SK-N-SH (cell line): ENCODE measurements around the gene KIAA0232. TPM values are rescaled to one million over a fixed set of nuclear protein-coding genes. Genes with fewer than 3 reads are reported as not detected.

Source experiments
- CTCF ChIA-PET: fragments of 300-600, 350-600 bp; formaldehyde crosslinking; extraction: SDS; loops from one replicate; lab custom pipeline; 2021; lab: Yijun Ruan, JAX
- POLR2A ChIA-PET: fragments of 350-600 bp; sonication (Branson Sonifier 250); formaldehyde crosslinking; extraction: SDS; loops from one replicate; lab custom pipeline; 2020; ENCODE audit warnings: antibody characterized with exemption, inconsistent platforms; lab: Yijun Ruan, JAX
- DNase-seq: peaks from one replicate; pipeline ENCODE4 v3.0.0; 2012
- H2AFZ ChIP-seq: fragments of 200-600 bp; sonication (generic); 2 replicates; pipeline ENCODE4 v1.8.1; 2016; ENCODE audit warnings: antibody characterized with exemption, mild to moderate bottlenecking, low read depth
- H3F3A ChIP-seq: fragments of 200-600 bp; sonication (generic); replicated peaks from 2 replicates; pipeline ENCODE3; 2016; ENCODE audit warnings: antibody characterized with exemption, mild to moderate bottlenecking; ENCODE audit not compliant: insufficient read depth
- H3K27ac ChIP-seq, 2 experiments: fragments of 200-500 bp in 1 of 2; fragments of 200-600 bp in 1 of 2; sonication (Bioruptor generic) in 1 of 2; sonication (generic), shearing (Covaris generic) in 1 of 2; 2 replicates each; pipeline versions ENCODE4 v1.5.1 to v1.6.1; 2014 to 2016; ENCODE audit warnings: low read depth in 2 of 2, inconsistent platforms in 1 of 2, low read length in 1 of 2, mild to moderate bottlenecking in 1 of 2, mixed read lengths in 1 of 2
- H3K27me3 ChIP-seq: fragments of 200-600 bp; sonication (generic), shearing (Covaris generic); 2 replicates; pipeline ENCODE4 v1.6.1; 2016; ENCODE audit warnings: mixed run types; ENCODE audit not compliant: insufficient read depth
- H3K36me3 ChIP-seq, 2 experiments: fragments of 200-500 bp in 1 of 2; fragments of 200-600 bp in 1 of 2; sonication (Bioruptor generic) in 1 of 2; sonication (generic) in 1 of 2; replicated peaks in 1 of 2; 2 replicates each; pipeline versions ENCODE3 to v1.5.1; 2014 to 2016; ENCODE audit warnings: low read length in 1 of 2, mild to moderate bottlenecking in 1 of 2; ENCODE audit not compliant: insufficient read depth in 2 of 2, control insufficient read depth in 1 of 2
- H3K4me1 ChIP-seq, 2 experiments: fragments of 200-500 bp in 1 of 2; fragments of 200-600 bp in 1 of 2; sonication (Bioruptor generic) in 1 of 2; sonication (generic), shearing (Covaris generic) in 1 of 2; 2 replicates each; pipeline versions ENCODE4 v1.5.1 to v1.6.1; 2014 to 2016; ENCODE audit warnings: low read depth in 1 of 2, low read length in 1 of 2, mixed run types in 1 of 2; ENCODE audit not compliant: insufficient read depth in 2 of 2, control insufficient read depth in 1 of 2
- H3K4me2 ChIP-seq: fragments of 200-600 bp; sonication (generic), shearing (Covaris generic); 2 replicates; pipeline ENCODE4 v1.6.1; 2017; ENCODE audit warnings: mixed run types
- H3K4me3 ChIP-seq, 2 experiments: fragments of 200-500 bp in 1 of 2; fragments of 200-600 bp in 1 of 2; sonication (Bioruptor generic) in 1 of 2; sonication (generic), shearing (Covaris generic) in 1 of 2; 2 replicates each; pipeline versions ENCODE4 v1.5.1 to v1.8.1; 2014 to 2016; ENCODE audit warnings: low read depth in 2 of 2, inconsistent platforms in 1 of 2, low read length in 1 of 2, mild to moderate bottlenecking in 1 of 2, mixed read lengths in 1 of 2, moderate library complexity in 1 of 2
- H3K79me2 ChIP-seq: fragments of 200-600 bp; sonication (generic); 2 replicates; pipeline ENCODE4 v1.8.1; 2017; ENCODE audit warnings: mild to moderate bottlenecking; ENCODE audit not compliant: insufficient read depth
- H3K9ac ChIP-seq: fragments of 200-600 bp; sonication (generic); 2 replicates; pipeline ENCODE4 v1.6.1; 2017; ENCODE audit warnings: mixed run types
- H3K9me2 ChIP-seq: fragments of 200-600 bp; sonication (generic); 2 replicates; pipeline ENCODE4 v1.6.1; 2017; ENCODE audit warnings: mixed run types
- H3K9me3 ChIP-seq: fragments of 200-600 bp; sonication (generic); 2 replicates; pipeline ENCODE4 v1.6.1; 2017; ENCODE audit warnings: mixed run types, mild to moderate bottlenecking, moderate library complexity
- H4K20me1 ChIP-seq: fragments of 200-600 bp; sonication (generic); 2 replicates; pipeline ENCODE4 v1.6.1; 2017; ENCODE audit warnings: mild to moderate bottlenecking, mixed run types; ENCODE audit not compliant: insufficient read depth
- CHD2 ChIP-seq: fragments of 150-350 bp; IDR thresholded peaks from 2 replicates; pipeline ENCODE4 v1.6.1; 2018; ENCODE audit warnings: low read length; ENCODE audit not compliant: partially characterized antibody
- CTCF ChIP-seq: fragments of 200-600 bp; sonication (generic); IDR thresholded peaks from 2 replicates; pipeline ENCODE4 v1.6.1; 2017; ENCODE audit warnings: antibody characterized with exemption, mild to moderate bottlenecking, moderate library complexity
- ELF1 ChIP-seq: IDR thresholded peaks from 2 replicates; pipeline ENCODE4 v1.4.0; 2012
- EP300 ChIP-seq, 2 experiments: IDR thresholded peaks; 2 replicates each; pipeline versions ENCODE4 v1.4.0 to v1.6.1; 2012; ENCODE audit warnings: borderline replicate concordance in 1 of 2, low read depth in 1 of 2, low read length in 1 of 2
- EZH2phosphoT487 ChIP-seq: fragments of 200-600 bp; sonication (generic); IDR thresholded peaks from 2 replicates; pipeline ENCODE4 v1.6.1; 2017; ENCODE audit warnings: low read depth, mixed run types, mild to moderate bottlenecking, antibody characterized with exemption, moderate library complexity, borderline replicate concordance
- GATA2 ChIP-seq: sonication (generic); formaldehyde crosslinking; IDR thresholded peaks from 2 replicates; pipeline ENCODE4 v1.5.0; 2020; ENCODE audit warnings: mild to moderate bottlenecking, missing genetic modification reagents
- IRF3 ChIP-seq: fragments of 150-350 bp; IDR thresholded peaks from 2 replicates; pipeline ENCODE4 v1.6.1; 2016; ENCODE audit warnings: mild to moderate bottlenecking, low read depth, low read length
- JUND ChIP-seq: IDR thresholded peaks from 2 replicates; pipeline ENCODE4 v1.4.0; 2012
- MAX ChIP-seq: IDR thresholded peaks from 2 replicates; pipeline ENCODE4 v1.4.0; 2012; ENCODE audit warnings: low read depth
- MXI1 ChIP-seq: IDR thresholded peaks from 2 replicates; pipeline ENCODE4 v1.6.1; 2012; ENCODE audit warnings: mild to moderate bottlenecking, low read depth, low read length, improper control_type of control experiment
- NRF1 ChIP-seq: IDR thresholded peaks from 2 replicates; pipeline ENCODE4 v1.6.1; 2012; ENCODE audit warnings: low read depth, mild to moderate bottlenecking, low read length
- REST ChIP-seq: IDR thresholded peaks from 2 replicates; pipeline ENCODE4 v1.6.1; 2012; ENCODE audit warnings: mild to moderate bottlenecking, low read depth, low read length, moderate library complexity
- RFX5 ChIP-seq: IDR thresholded peaks from 2 replicates; pipeline ENCODE4 v1.6.1; 2012; ENCODE audit warnings: mild to moderate bottlenecking, improper control_type of control experiment, low read length
- RXRA ChIP-seq: IDR thresholded peaks from 2 replicates; pipeline ENCODE4 v1.4.0; 2012; ENCODE audit warnings: low read depth, mild to moderate bottlenecking, borderline replicate concordance
- SIN3A ChIP-seq: IDR thresholded peaks from 2 replicates; pipeline ENCODE4 v1.6.1; 2012; ENCODE audit warnings: low read depth, mild to moderate bottlenecking, low read length, moderate library complexity, borderline replicate concordance
- SMC3 ChIP-seq: IDR thresholded peaks from 2 replicates; pipeline ENCODE4 v1.6.1; 2012; ENCODE audit warnings: low read depth, low read length, improper control_type of control experiment
- TCF12 ChIP-seq: IDR thresholded peaks from 2 replicates; pipeline ENCODE4 v1.4.0; 2012
- TEAD4 ChIP-seq: IDR thresholded peaks from 2 replicates; pipeline ENCODE4 v1.4.0; 2012; ENCODE audit warnings: mild to moderate bottlenecking, borderline replicate concordance; ENCODE audit not compliant: insufficient read depth
- WGBS: methylation state at CpG from one replicate; pipeline ENCODE4 v1.1.6; 2017; ENCODE audit warnings: low lambda C conversion rate; 5-methylcytosine and 5-hydroxymethylcytosine counted together
- polyA plus RNA-seq, 3 experiments: library from polyadenylated mRNA; depleted of rRNA; stranded (reverse); fragments of >200 nt; gene quantifications; 2 replicates each; pipeline ENCODE4 v1.2.3, GENCODE V29; 2012

Gene KIAA0232
- polyA plus RNA-seq, 1 of the 3 experiments (the other 2 are of a cell fraction): 5.7 TPM

GRCh38 chr4:6742507-6742906, 40.0 kb upstream of the KIAA0232 start:
- no peaks in the 10 kb centered on the region for H3K9me2 ChIP-seq
- H3K27ac ChIP-seq: no peak overlapping the region
- H3K27me3 ChIP-seq: no peaks in the 10 kb centered on the region
- H4K20me1 ChIP-seq: no peaks in the 10 kb centered on the region
- H2AFZ ChIP-seq: no peak overlapping the region
- H3K4me3 ChIP-seq: no peak overlapping the region
- H3K79me2 ChIP-seq: no peaks in the 10 kb centered on the region
- no peak overlapping the region for H3K4me2 ChIP-seq
- no peaks in the 10 kb centered on the region; a peak in 1 of 4 replicates for H3K4me1 ChIP-seq
- no peaks in the 10 kb centered on the region for H3K36me3 ChIP-seq
- H3F3A ChIP-seq: no peaks in the 10 kb centered on the region
- CTCF ChIA-PET: interaction anchor here (0.6 to 1.5 kb wide), 4 partner anchors 16 to 357 kb away, joined by 3 to 5 read pairs (median 3); no protein-coding TSS in a partner anchor
- POLR2A ChIA-PET: no interaction called here
- DNase-seq: no peak
- H3K9ac ChIP-seq: no peak overlapping the region
- no peak for TF ChIP-seq TCF12
- no peak for TF ChIP-seq RFX5
- TF ChIP-seq TEAD4: no peak
- TF ChIP-seq CTCF: no peak
- TF ChIP-seq MAX: no peak
- TF ChIP-seq SMC3: no peak
- TF ChIP-seq CHD2: no peak
- no peak for TF ChIP-seq EP300 (IDR thresholded peaks at IDR 0.05; ENCODE audit: borderline replicate concordance in 1 of 2, low read depth in 1 of 2, low read length in 1 of 2)
- no peak for TF ChIP-seq EZH2phosphoT487
- TF ChIP-seq JUND: no peak
- TF ChIP-seq SIN3A: no peak
- no peak for TF ChIP-seq NRF1
- TF ChIP-seq ELF1: no peak
- TF ChIP-seq RXRA: no peak
- TF ChIP-seq MXI1: no peak
- no peak for TF ChIP-seq GATA2 (CRISPR knock-in tag)
- no peak for TF ChIP-seq IRF3
- TF ChIP-seq REST: no peak
- TF ChIP-seq, all 33 proteins: peak for 0
- H3K9me3 ChIP-seq: no peaks in the 10 kb centered on the region
- 46% methylated on average over 2 of the region's 2 CpGs for WGBS
